Neural crest cell (in vitro differentiated cells): ENCODE results near the gene LDHB. TPM values are rescaled to one million over a fixed set of nuclear protein-coding genes. Genes with fewer than 3 reads are reported as not detected.
A peak's percentile ranks its signal among the peaks of the same experiment; 100 is the strongest.

Source experiments
- DNase-seq: peaks from one replicate; pipeline ENCODE4 v3.0.0; 2021; ENCODE audit warnings: low read depth, mixed read lengths, low spot score
- H3K27ac Mint-ChIP-seq: one replicate; pipeline ENCODE4 v1.8.0; 2021; ENCODE audit warnings: mild to moderate bottlenecking, mixed read lengths; ENCODE audit not compliant: unreplicated experiment
- H3K27me3 Mint-ChIP-seq: 2 replicates; pipeline ENCODE4 v1.8.0; 2021; ENCODE audit warnings: low read depth, mild to moderate bottlenecking, mixed read lengths
- H3K36me3 Mint-ChIP-seq: 2 replicates; pipeline ENCODE4 v1.8.0; 2021; ENCODE audit warnings: low read depth, mild to moderate bottlenecking, mixed read lengths
- H3K4me1 Mint-ChIP-seq: 2 replicates; pipeline ENCODE4 v1.8.0; 2021; ENCODE audit warnings: mixed read lengths
- H3K4me3 Mint-ChIP-seq: one replicate; pipeline ENCODE4 v1.8.0; 2021; ENCODE audit warnings: mild to moderate bottlenecking, mixed read lengths
- H3K9me3 Mint-ChIP-seq: 2 replicates; pipeline ENCODE4 v1.8.0; 2021; ENCODE audit warnings: mixed read lengths
- CTCF ChIP-seq: fragments of 200-600 bp; sonication (generic); conservative IDR thresholded peaks from 2 replicates; pipeline ENCODE4 v1.5.0; 2021; ENCODE audit warnings: antibody characterized with exemption, mild to moderate bottlenecking
- total RNA-seq: library from RNA; stranded (reverse); gene quantifications from 2 replicates; pipeline ENCODE4 v1.2.1, GENCODE V29; 2021

LDHB gene
- total RNA-seq, 1 donor from 2014 or later: 1,383 TPM

- H3K36me3 Mint-ChIP-seq: no peaks in the 10 kb centered on the region
- H3K4me3 Mint-ChIP-seq: no peak overlapping the region
- peaks cover 4% of the 10 kb centered on the region for H3K4me1 Mint-ChIP-seq
These were observed 38.3 kb upstream of the LDHB start for GRCh38 chr12:21695986-21696385.

GRCh38 chr12:21694660-21695059 is 37.0 kb upstream of the LDHB start:
- Mint-ChIP-seq H3K4me3 (no peak overlapping the region), H3K27ac (no peak overlapping the region), H3K9me3 (peaks cover 3% of the 10 kb centered on the region), H3K27me3 (no peaks in the 10 kb centered on the region), H3K4me1 (peaks cover 4% of the 10 kb centered on the region), H3K36me3 (peaks cover 3% of the 10 kb centered on the region)
- TF ChIP-seq CTCF: no peak
- no peak for DNase-seq

More at GRCh38 chr12:21695986-21696385, 38.3 kb upstream of the LDHB start:
- no peak for TF ChIP-seq CTCF
- DNase-seq: no peak
- Mint-ChIP-seq H3K27me3 (peaks cover 2% of the 10 kb centered on the region), H3K9me3 (no peaks in the 10 kb centered on the region), H3K27ac (no peak overlapping the region)

GRCh38 chr12:21691515-21691914 is 33.9 kb upstream of the LDHB start:
- DNase-seq: no peak
- peaks cover 4% of the 10 kb centered on the region for H3K36me3 Mint-ChIP-seq
- H3K9me3 Mint-ChIP-seq: peaks cover 7% of the 10 kb centered on the region
- H3K27me3 Mint-ChIP-seq: no peaks in the 10 kb centered on the region
- no peak for TF ChIP-seq CTCF
- no peak overlapping the region for H3K4me3 Mint-ChIP-seq
- no peak overlapping the region for H3K27ac Mint-ChIP-seq
- no peaks in the 10 kb centered on the region for H3K4me1 Mint-ChIP-seq

GRCh38 chr12:21690704-21691368 is 33.2 kb upstream of the LDHB start:
- TF ChIP-seq CTCF: no peak
- peaks cover 7% of the 10 kb centered on the region for H3K9me3 Mint-ChIP-seq

GRCh38 chr12:21683115-21683514 is 25.5 kb upstream of the LDHB start:
- no peaks in the 10 kb centered on the region for H3K4me1 Mint-ChIP-seq
- peaks cover 14% of the 10 kb centered on the region for H3K27me3 Mint-ChIP-seq
- no peak for DNase-seq
- no peak overlapping the region for H3K4me3 Mint-ChIP-seq
- no peaks in the 10 kb centered on the region for H3K36me3 Mint-ChIP-seq
- TF ChIP-seq CTCF: no peak
- peak overlapping the region; percentile 43 for H3K27ac Mint-ChIP-seq
- no peaks in the 10 kb centered on the region for H3K9me3 Mint-ChIP-seq

More at GRCh38 chr12:21690704-21691368, 33.2 kb upstream of the LDHB start:
- Mint-ChIP-seq H3K4me3 (no peak overlapping the region), H3K27ac (no peak overlapping the region), H3K27me3 (no peaks in the 10 kb centered on the region), H3K4me1 (no peaks in the 10 kb centered on the region), H3K36me3 (peaks cover 4% of the 10 kb centered on the region)
- no peak for DNase-seq
